CD4-positive, alpha-beta T cell treated with Interleukin-17A for 4 hours (primary cell): Measurements from ENCODE around the gene CHRNE.

ENCODE experiments used
- DNase-seq: peaks from one replicate; pipeline ENCODE4 v3.0.0-alpha.2; 2020; ENCODE audit warnings: mixed read lengths

CHRNE gene

DNA sequence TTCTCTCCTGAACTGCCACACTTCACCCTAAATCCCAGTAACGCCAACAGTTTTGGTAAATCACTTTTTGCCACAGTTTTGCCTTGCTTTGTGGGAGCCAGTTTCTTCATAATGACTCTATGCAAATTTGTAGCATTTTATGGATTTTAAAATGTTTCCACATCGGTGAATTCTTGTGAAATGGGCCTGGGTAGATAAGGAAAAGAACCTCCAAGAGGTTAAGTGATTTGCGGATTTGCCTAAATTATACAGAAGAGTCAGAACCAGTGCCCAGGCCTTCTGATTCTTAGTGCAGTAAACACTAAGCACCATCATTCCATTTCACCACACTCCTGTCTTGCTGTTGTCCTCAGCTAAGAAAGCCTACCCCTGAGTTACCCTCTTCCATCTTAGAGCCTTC, 51.8 kb downstream of the CHRNE start:
- no peak for DNase-seq

DNA sequence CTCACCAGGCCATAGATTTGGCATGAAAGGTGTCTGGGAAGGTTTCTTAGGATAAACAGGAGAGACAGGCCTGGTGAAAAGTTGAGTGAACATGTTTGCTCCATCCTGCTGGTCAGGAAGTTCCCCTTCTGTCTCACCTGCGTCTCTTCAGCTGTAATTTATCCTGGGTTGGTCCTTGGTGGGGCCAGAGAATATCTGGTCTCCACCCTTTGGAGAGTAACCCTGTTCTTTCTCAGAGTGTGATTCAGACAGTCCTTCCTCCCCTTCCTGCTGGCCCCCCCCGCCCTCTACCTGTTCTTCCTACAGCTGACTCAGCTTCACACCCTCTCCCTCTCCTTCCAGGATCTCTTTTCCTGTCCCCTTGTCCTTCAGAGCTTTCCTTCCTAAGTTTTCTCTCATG, 52.7 kb downstream of the CHRNE start:
- DNase-seq, result no peak

DNA sequence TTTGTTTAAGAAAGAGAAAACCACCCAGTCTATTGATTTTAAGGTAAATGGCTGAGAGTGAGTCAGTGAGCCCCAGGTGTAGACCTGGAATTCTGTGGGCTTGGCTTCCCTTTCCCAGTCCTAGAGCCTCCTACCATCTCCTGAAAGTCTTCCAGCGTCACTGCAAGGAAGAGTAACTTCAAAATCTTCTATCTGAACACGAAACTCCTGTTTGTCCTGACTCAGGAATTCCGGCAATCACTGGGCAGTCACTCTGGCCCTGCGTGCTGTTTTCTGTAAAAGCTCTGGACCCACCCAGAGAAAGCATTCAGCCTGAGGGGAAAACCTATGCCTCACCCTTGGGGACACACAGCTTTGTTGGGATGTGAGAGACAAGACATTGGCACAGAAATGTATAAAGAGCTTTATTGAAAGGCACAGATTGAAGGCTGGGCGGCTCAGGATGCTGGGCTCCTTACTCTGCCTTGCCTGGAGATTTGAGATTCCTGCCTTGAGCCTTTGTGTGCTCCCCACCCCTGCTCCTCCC, 53.8 kb downstream of the CHRNE start:
- DNase-seq, result no peak
